A673 (cell line): ENCODE results near the gene TCTN1.

ENCODE experiments used
- EZH2 ChIP-seq: fragments of 200-600 bp; sonication (generic); IDR thresholded peaks from 2 replicates; pipeline ENCODE4 v1.6.1; 2017; ENCODE audit warnings: borderline replicate concordance, low read depth, mild to moderate bottlenecking, mixed read lengths, antibody characterized with exemption, low read length; ENCODE audit not compliant: poor library complexity, severe bottlenecking
- TF ChIP-seq, protein P1 (sequence below): fragments of 300-800, 200-600 bp; sonication (generic); conservative IDR thresholded peaks from 2 replicates; pipeline ENCODE4 v1.5.1; 2017; ENCODE audit warnings: low read depth, mild to moderate bottlenecking, antibody characterized with exemption, low read length, moderate library complexity, mixed read lengths

DNA sequence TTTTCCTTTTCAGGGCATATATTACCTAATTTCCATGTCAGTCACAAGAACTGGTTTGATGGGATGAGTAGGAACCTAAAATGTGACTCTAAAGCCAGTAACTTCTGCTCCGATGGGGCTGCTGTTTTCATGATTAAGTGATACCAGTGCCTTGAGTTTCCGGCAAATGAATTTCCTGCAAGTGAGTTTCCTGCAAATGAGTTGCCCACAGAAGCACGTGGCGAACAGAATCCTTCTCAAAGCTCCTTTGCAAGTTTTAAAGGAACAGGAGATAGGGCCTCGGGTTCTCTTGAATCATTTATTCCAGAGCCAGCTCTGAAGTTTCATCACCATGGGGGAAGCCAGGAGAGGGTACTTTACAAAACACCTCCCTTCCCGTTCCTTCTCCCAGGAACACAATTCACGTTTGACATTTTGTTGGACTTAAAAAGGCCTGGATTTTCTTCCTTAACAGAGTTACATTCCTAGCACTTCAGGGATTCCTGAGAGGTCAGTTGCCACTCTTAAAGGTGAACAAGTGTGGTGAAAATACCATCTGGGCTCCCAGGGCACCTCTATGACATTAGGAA lies 28.6 kb upstream of the TCTN1 start:
- TF ChIP-seq, protein P1, sequence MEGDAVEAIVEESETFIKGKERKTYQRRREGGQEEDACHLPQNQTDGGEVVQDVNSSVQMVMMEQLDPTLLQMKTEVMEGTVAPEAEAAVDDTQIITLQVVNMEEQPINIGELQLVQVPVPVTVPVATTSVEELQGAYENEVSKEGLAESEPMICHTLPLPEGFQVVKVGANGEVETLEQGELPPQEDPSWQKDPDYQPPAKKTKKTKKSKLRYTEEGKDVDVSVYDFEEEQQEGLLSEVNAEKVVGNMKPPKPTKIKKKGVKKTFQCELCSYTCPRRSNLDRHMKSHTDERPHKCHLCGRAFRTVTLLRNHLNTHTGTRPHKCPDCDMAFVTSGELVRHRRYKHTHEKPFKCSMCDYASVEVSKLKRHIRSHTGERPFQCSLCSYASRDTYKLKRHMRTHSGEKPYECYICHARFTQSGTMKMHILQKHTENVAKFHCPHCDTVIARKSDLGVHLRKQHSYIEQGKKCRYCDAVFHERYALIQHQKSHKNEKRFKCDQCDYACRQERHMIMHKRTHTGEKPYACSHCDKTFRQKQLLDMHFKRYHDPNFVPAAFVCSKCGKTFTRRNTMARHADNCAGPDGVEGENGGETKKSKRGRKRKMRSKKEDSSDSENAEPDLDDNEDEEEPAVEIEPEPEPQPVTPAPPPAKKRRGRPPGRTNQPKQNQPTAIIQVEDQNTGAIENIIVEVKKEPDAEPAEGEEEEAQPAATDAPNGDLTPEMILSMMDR, result no peak
- no peak for TF ChIP-seq EZH2
